Measurements from ENCODE around the gene TTC33.

DNA sequence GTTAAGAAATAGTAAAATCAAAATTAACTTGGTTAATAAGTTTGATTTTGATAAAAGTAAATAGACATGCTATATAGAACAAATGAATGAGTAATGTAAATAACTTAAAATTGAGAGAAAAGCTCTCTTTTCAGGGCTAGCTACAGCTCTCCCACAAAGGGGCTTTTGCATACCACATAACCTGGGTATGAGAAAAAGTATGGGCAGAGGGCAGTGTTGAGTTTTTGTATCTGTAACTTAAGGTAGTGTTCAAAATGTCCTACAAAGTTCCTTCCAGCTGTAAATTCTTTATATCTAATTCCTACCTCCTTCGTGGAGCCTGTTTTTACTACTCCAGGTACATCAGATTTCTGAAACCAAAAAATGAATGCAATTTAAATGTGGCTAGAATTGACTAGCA, 18.9 kb upstream of the TTC33 start:
- TF ChIP-seq, protein P1, sequence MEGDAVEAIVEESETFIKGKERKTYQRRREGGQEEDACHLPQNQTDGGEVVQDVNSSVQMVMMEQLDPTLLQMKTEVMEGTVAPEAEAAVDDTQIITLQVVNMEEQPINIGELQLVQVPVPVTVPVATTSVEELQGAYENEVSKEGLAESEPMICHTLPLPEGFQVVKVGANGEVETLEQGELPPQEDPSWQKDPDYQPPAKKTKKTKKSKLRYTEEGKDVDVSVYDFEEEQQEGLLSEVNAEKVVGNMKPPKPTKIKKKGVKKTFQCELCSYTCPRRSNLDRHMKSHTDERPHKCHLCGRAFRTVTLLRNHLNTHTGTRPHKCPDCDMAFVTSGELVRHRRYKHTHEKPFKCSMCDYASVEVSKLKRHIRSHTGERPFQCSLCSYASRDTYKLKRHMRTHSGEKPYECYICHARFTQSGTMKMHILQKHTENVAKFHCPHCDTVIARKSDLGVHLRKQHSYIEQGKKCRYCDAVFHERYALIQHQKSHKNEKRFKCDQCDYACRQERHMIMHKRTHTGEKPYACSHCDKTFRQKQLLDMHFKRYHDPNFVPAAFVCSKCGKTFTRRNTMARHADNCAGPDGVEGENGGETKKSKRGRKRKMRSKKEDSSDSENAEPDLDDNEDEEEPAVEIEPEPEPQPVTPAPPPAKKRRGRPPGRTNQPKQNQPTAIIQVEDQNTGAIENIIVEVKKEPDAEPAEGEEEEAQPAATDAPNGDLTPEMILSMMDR (IDR thresholded peaks at IDR 0.05): no peak
- TF ChIP-seq EZH2 (IDR thresholded peaks at IDR 0.05; ENCODE audit: borderline replicate concordance, insufficient read depth, low read depth, low read length, poor library complexity, severe bottlenecking): no peak
